Parathyroid adenoma (tissue), 2 donors: ENCODE data around the gene THSD4.

Experiments used
- H2AFZ ChIP-seq: fragments of 300-600 bp; sonication (generic); one replicate; pipeline ENCODE4 v1.7.0; 2017; ENCODE audit warnings: antibody characterized with exemption, mild to moderate bottlenecking
- H3K27ac ChIP-seq: fragments of 300-600 bp; sonication (generic); one replicate; pipeline ENCODE4 v1.7.0; 2017
- H3K27me3 ChIP-seq: fragments of 300-600 bp; sonication (generic); one replicate; pipeline ENCODE4 v1.7.0; 2017; ENCODE audit warnings: low read length; ENCODE audit not compliant: control insufficient read depth, insufficient read depth
- H3K36me3 ChIP-seq: fragments of 300-600 bp; sonication (generic); one replicate; pipeline ENCODE4 v1.7.0; 2017; ENCODE audit warnings: low read length; ENCODE audit not compliant: control insufficient read depth, insufficient read depth
- H3K4me1 ChIP-seq: fragments of 300-600 bp; sonication (generic); one replicate; pipeline ENCODE4 v1.7.0; 2017; ENCODE audit warnings: control low read depth
- H3K4me2 ChIP-seq: fragments of 300-600 bp; sonication (generic); one replicate; pipeline ENCODE4 v1.7.0; 2017; ENCODE audit warnings: low read length
- H3K4me3 ChIP-seq: fragments of 300-600 bp; sonication (generic); one replicate; pipeline ENCODE4 v1.7.0; 2017; ENCODE audit warnings: low read depth, low read length
- H3K79me2 ChIP-seq: fragments of 300-600 bp; sonication (generic); one replicate; pipeline ENCODE4 v1.7.0; 2017; ENCODE audit warnings: control low read depth
- H3K9ac ChIP-seq: fragments of 300-600 bp; sonication (generic); one replicate; pipeline ENCODE4 v1.7.0; 2017; ENCODE audit warnings: mild to moderate bottlenecking
- H3K9me3 ChIP-seq: fragments of 300-600 bp; sonication (generic); one replicate; pipeline ENCODE4 v1.7.0; 2017; ENCODE audit warnings: low read length; ENCODE audit not compliant: control insufficient read depth
- TF ChIP-seq, protein P1 (sequence below): fragments of 300-600 bp; sonication (generic); IDR thresholded peaks from one replicate; pipeline ENCODE4 v1.7.0; 2017; ENCODE audit warnings: antibody characterized with exemption, mild to moderate bottlenecking
- donor health status: primary hyperparathyroidism.

The THSD4 gene

GRCh38 chr15:71760852-71761251 is 645.6 kb downstream of the THSD4 start:
- Histone ChIP-seq H3K27me3 (no peaks in the 10 kb centered on the region), H3K36me3 (no peaks in the 10 kb centered on the region), H3K79me2 (no peaks in the 10 kb centered on the region), H3K9me3 (no peaks in the 10 kb centered on the region), H3K27ac (no peak overlapping the region), H2AFZ (no peak overlapping the region), H3K4me2 (no peak overlapping the region), H3K4me3 (no peak overlapping the region), H3K9ac (no peak overlapping the region), H3K4me1 (no peaks in the 10 kb centered on the region)
- TF ChIP-seq, protein P1, sequence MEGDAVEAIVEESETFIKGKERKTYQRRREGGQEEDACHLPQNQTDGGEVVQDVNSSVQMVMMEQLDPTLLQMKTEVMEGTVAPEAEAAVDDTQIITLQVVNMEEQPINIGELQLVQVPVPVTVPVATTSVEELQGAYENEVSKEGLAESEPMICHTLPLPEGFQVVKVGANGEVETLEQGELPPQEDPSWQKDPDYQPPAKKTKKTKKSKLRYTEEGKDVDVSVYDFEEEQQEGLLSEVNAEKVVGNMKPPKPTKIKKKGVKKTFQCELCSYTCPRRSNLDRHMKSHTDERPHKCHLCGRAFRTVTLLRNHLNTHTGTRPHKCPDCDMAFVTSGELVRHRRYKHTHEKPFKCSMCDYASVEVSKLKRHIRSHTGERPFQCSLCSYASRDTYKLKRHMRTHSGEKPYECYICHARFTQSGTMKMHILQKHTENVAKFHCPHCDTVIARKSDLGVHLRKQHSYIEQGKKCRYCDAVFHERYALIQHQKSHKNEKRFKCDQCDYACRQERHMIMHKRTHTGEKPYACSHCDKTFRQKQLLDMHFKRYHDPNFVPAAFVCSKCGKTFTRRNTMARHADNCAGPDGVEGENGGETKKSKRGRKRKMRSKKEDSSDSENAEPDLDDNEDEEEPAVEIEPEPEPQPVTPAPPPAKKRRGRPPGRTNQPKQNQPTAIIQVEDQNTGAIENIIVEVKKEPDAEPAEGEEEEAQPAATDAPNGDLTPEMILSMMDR, result no peak

- TF ChIP-seq, protein P1, result no peak
- Histone ChIP-seq H3K9me3 (no peaks in the 10 kb centered on the region), H3K27ac (no peak overlapping the region), H3K4me3 (no peak overlapping the region), H3K79me2 (no peaks in the 10 kb centered on the region), H2AFZ (no peak overlapping the region), H3K36me3 (no peaks in the 10 kb centered on the region), H3K4me1 (no peaks in the 10 kb centered on the region), H3K27me3 (no peaks in the 10 kb centered on the region), H3K9ac (no peak overlapping the region), H3K4me2 (no peak overlapping the region)
These were observed 646.4 kb downstream of the THSD4 start for GRCh38 chr15:71761649-71762048.

DNA sequence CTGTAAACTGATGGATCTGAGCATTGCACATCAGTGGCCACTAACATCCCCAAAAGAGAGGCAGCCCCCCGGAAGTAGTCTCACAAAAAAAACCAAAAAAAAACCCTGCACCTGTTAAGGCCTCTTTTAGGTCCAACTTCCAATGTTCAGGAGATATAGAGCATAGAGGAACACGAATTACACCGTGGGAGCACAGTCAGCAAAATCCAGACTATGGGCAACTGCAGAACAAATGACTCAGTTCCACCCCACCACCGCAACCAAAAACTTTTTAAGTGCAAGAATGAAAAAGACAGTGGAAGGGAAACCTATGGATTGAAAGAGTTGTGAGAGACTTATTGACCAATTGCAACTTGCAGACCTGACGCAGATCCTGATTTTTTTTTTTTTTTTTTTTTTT is 652.9 kb downstream of the THSD4 start:
- Histone ChIP-seq H3K27me3 (no peaks in the 10 kb centered on the region), H3K4me3 (no peak overlapping the region), H3K9me3 (no peaks in the 10 kb centered on the region), H3K27ac (no peak overlapping the region), H2AFZ (no peak overlapping the region), H3K4me1 (no peaks in the 10 kb centered on the region), H3K9ac (no peak overlapping the region), H3K36me3 (no peaks in the 10 kb centered on the region), H3K4me2 (no peak overlapping the region), H3K79me2 (no peaks in the 10 kb centered on the region)
- TF ChIP-seq, protein P1, result no peak

DNA sequence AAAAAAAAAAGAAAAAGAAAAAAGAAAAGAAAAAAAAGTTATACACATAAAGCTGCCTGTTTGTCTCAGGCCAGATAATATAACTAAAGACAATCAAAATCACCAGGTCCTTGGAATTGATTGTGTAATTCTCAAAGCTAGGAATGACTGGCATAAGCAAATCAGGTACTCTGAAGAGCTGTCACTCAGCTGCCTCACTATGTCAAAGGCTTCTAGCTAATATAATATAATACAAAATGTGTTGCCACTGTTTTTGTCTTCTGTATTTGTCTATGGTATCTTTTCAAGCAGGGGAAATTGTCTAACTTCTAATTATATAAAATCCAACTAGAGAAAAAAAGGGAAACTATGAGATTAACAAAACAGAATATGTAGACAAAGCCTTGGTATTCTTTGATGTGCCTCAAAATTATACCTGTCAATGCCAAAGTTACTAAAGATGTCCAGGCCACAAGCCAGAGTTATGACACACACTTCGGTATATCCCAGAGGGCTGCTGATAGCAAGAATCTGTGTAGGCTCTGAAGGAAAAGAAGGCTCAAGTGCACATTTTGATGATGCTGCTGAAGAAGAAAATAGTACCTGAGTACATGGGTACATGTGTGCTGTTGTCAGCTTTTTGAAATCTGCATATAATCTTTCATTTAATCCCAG is 658.1 kb downstream of the THSD4 start:
- no peak overlapping the region for H2AFZ ChIP-seq
- no peaks in the 10 kb centered on the region for H3K27me3 ChIP-seq
- no peaks in the 10 kb centered on the region for H3K4me1 ChIP-seq
- TF ChIP-seq, protein P1, result no peak
- no peak overlapping the region for H3K4me2 ChIP-seq
- no peak overlapping the region for H3K27ac ChIP-seq
- H3K9ac ChIP-seq, result no peak overlapping the region
- no peaks in the 10 kb centered on the region for H3K79me2 ChIP-seq
- no peak overlapping the region for H3K4me3 ChIP-seq
- no peaks in the 10 kb centered on the region for H3K9me3 ChIP-seq
- no peaks in the 10 kb centered on the region for H3K36me3 ChIP-seq

DNA sequence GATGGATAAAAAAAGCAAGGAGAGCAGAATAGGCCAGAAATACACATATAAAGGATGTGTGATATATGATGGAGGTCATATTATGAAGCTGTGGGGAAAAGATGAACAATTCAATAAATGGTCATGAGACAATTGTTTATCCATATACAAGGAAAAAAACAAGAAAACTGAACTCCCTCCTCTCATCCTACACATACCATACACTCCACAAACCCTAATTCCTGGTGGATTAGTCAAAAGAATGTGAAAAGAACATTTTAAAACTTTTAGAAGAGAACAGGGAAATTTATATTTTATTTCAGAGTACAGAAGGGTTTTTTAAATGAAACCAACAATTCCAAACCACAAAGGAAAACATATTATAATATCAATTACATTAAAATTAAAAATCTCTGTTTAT is 660.6 kb downstream of the THSD4 start:
- no peak overlapping the region for H3K4me3 ChIP-seq

More for the DNA sequence above, 660.6 kb downstream of the THSD4 start:
- H3K9ac ChIP-seq, result no peak overlapping the region
- H3K27ac ChIP-seq, result no peak overlapping the region
- no peaks in the 10 kb centered on the region for H3K79me2 ChIP-seq
- H3K4me1 ChIP-seq, result no peaks in the 10 kb centered on the region
- H3K27me3 ChIP-seq, result no peaks in the 10 kb centered on the region
- H3K36me3 ChIP-seq, result no peaks in the 10 kb centered on the region
- H2AFZ ChIP-seq, result no peak overlapping the region
- no peak overlapping the region for H3K4me2 ChIP-seq
- H3K9me3 ChIP-seq, result no peaks in the 10 kb centered on the region
- TF ChIP-seq, protein P1, result no peak
